SH-SY5Y (cell line): Measurements from ENCODE around the gene PLEKHG5.

Experiments
- GATA2 ChIP-seq: IDR thresholded peaks from 2 replicates; pipeline ENCODE4 v1.6.1; 2011; ENCODE audit warnings: mild to moderate bottlenecking, low read depth, low read length
- GATA3 ChIP-seq: IDR thresholded peaks from 2 replicates; pipeline ENCODE4 v1.6.1; 2011; ENCODE audit warnings: low read depth, mild to moderate bottlenecking, low read length, moderate library complexity

DNA sequence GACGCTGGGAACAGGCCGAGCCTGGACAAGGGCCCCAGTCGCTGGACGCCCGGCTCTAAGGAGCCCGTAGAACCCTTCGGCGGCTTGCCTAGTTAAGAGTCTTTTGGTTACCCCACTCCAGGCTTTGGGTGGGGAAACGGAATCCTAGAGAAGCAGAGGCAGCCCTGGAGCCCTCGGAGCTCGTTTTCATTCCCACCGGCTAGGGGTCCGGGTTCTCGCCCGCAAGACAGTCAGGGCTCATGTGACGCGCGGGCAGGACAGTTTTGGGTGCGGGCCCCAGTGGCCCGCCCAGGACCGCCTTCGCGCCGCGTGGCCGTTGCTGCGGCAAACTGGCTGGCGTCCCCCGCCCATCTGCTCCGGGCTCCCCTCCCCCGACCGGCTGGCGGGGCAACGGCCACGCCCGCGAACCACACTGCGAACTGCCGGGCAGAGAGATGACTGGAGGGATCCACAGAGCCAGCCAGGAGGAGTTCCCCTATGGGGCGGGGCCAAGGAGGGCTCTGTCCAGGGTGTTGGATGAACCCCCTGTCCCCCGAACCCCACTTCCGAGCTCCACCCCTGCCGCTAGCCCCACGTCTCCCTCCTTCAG, 70.9 kb downstream of the PLEKHG5 start:
- TF ChIP-seq GATA2 (no peak), GATA3 (no peak)
